SK-N-MC (cell line): Measurements from ENCODE around the gene MOSPD3.

ENCODE experiments used
- EZH2 ChIP-seq: fragments of 200-600 bp; sonication (generic); IDR thresholded peaks from one replicate; pipeline ENCODE4 v1.6.1; 2017; ENCODE audit warnings: antibody characterized with exemption
- POLR2AphosphoS5 ChIP-seq: IDR thresholded peaks from 2 replicates; pipeline ENCODE4 v1.6.1; 2012; ENCODE audit warnings: mild to moderate bottlenecking, low read depth, low read length, borderline replicate concordance

- TF ChIP-seq POLR2AphosphoS5 (no peak), EZH2 (no peak)
Observed at GRCh38 chr7:100573691-100574361, 38.5 kb upstream of the MOSPD3 start, which contains the start of gene SAP25.
